ENCODE measurements around the gene MICALL2. TPM values are rescaled to one million over a fixed set of nuclear protein-coding genes. Genes with fewer than 3 reads are reported as not detected.
A peak's percentile ranks its signal among the peaks of the same experiment; 100 is the strongest.

MICALL2 gene
- polyA plus RNA-seq, 1 of the 3 experiments (the other 2 are of a cell fraction): 38.8 TPM

GRCh38 chr7:1400371-1400770, 58.9 kb downstream of the MICALL2 start (continued):
- TF ChIP-seq ZBTB33 (IDR thresholded peaks at IDR 0.05; ENCODE audit: borderline replicate concordance, low read depth) (no peak), EZH2phosphoT487 (IDR thresholded peaks at IDR 0.05; ENCODE audit: borderline replicate concordance, low read depth) (no peak), TCF12 (IDR thresholded peaks at IDR 0.05) (no peak), TAF1 (IDR thresholded peaks at IDR 0.05; ENCODE audit: borderline replicate concordance, low read depth, low read length) (no peak), YY1 (IDR thresholded peaks at IDR 0.05; ENCODE audit: low read depth) (no peak)

- no peak overlapping the region for H2AFZ ChIP-seq (ENCODE audit: low read depth)
- no peak for DNase-seq
- no peaks in the 10 kb centered on the region for H3K79me2 ChIP-seq (ENCODE audit: insufficient read depth)
- no peak overlapping the region for H3K27ac ChIP-seq (ENCODE audit: low read depth in 2 of 2, low read length in 1 of 2)
- H3K4me2 ChIP-seq: no peak overlapping the region
- ChIA-PET CTCF (interaction anchor here (2.2 to 12.1 kb wide), 2 partner anchors 15 to 172 kb away, joined by 9 to 81 read pairs; no protein-coding TSS in a partner anchor), POLR2A (no interaction called here)
- H3K27me3 ChIP-seq (ENCODE audit: insufficient read depth): peaks cover 93% of the 10 kb centered on the region
- no peaks in the 10 kb centered on the region for H4K20me1 ChIP-seq (ENCODE audit: insufficient read depth)
- peak; percentile 49; the same call in 1 of the 2 replicates for TF ChIP-seq TCF12 (IDR thresholded peaks at IDR 0.05)
- peak; percentile 68; the same call in 1 of the 2 replicates for TF ChIP-seq FOSL2 (IDR thresholded peaks at IDR 0.05; ENCODE audit: borderline replicate concordance, low read depth)
- TF ChIP-seq ZBTB33 (IDR thresholded peaks at IDR 0.05; ENCODE audit: borderline replicate concordance, low read depth): no peak
- peak; percentile 37; the same call in 1 of the 2 replicates for TF ChIP-seq MAX (IDR thresholded peaks at IDR 0.05; ENCODE audit: low read depth)
- H3K4me3 ChIP-seq (ENCODE audit: low read depth in 2 of 2, low read length in 1 of 2): no peak overlapping the region
- no peaks in the 10 kb centered on the region for H3K9me2 ChIP-seq
- no peaks in the 10 kb centered on the region for H3K9me3 ChIP-seq
- H3F3A ChIP-seq (replicated peaks; ENCODE audit: insufficient read depth): peaks cover 3% of the 10 kb centered on the region
- no peak overlapping the region for H3K9ac ChIP-seq
- H3K36me3 ChIP-seq (replicated peaks in 1 of 2; ENCODE audit: control insufficient read depth in 1 of 2, insufficient read depth in 2 of 2, low read length in 1 of 2): no peaks in the 10 kb centered on the region
- 21% methylated on average over 12 of the region's 12 CpGs for WGBS (ENCODE audit: low lambda C conversion rate)
- H3K4me1 ChIP-seq (ENCODE audit: control insufficient read depth in 1 of 2, insufficient read depth in 2 of 2, low read depth in 1 of 2, low read length in 1 of 2): no peaks in the 10 kb centered on the region
Measured at GRCh38 chr7:1397491-1398327, 61.6 kb downstream of the MICALL2 start.

GRCh38 chr7:1396195-1396594, 63.1 kb downstream of the MICALL2 start:
- Histone ChIP-seq H3K9me2 (no peaks in the 10 kb centered on the region), H3K4me1 (ENCODE audit: control insufficient read depth in 1 of 2, insufficient read depth in 2 of 2, low read depth in 1 of 2, low read length in 1 of 2) (no peaks in the 10 kb centered on the region), H3K4me2 (no peak overlapping the region), H3F3A (replicated peaks; ENCODE audit: insufficient read depth) (peaks cover 2% of the 10 kb centered on the region), H2AFZ (ENCODE audit: low read depth) (no peak overlapping the region), H3K36me3 (replicated peaks in 1 of 2; ENCODE audit: control insufficient read depth in 1 of 2, insufficient read depth in 2 of 2, low read length in 1 of 2) (no peaks in the 10 kb centered on the region), H3K9me3 (no peaks in the 10 kb centered on the region), H3K27ac (ENCODE audit: low read depth in 2 of 2, low read length in 1 of 2) (no peak overlapping the region), H4K20me1 (ENCODE audit: insufficient read depth) (no peaks in the 10 kb centered on the region), H3K9ac (no peak overlapping the region), H3K79me2 (ENCODE audit: insufficient read depth) (no peaks in the 10 kb centered on the region), H3K27me3 (ENCODE audit: insufficient read depth) (peaks cover 93% of the 10 kb centered on the region), H3K4me3 (ENCODE audit: low read depth in 2 of 2, low read length in 1 of 2) (no peak overlapping the region)
- TF ChIP-seq CHD2 (IDR thresholded peaks at IDR 0.05; ENCODE audit: low read length, partially characterized antibody): no peak
- TF ChIP-seq MAX (IDR thresholded peaks at IDR 0.05; ENCODE audit: low read depth): no peak
- TF ChIP-seq RCOR1 (IDR thresholded peaks at IDR 0.05; ENCODE audit: low read length): no peak
- no peak for DNase-seq
- CTCF ChIA-PET: interaction anchor here (1.4 to 12.1 kb wide), 3 partner anchors 17 to 171 kb away, joined by 4 to 81 read pairs (median 9); no protein-coding TSS in a partner anchor
- WGBS (ENCODE audit: low lambda C conversion rate): 31% methylated on average over 7 of the region's 7 CpGs
- POLR2A ChIA-PET: no interaction called here

Data from SK-N-SH (cell line).